Tibial artery (tissue), 4 donors: Measurements from ENCODE around the gene EAPP.
A peak's percentile ranks its signal among the peaks of the same experiment; 100 is the strongest.
"Not testable (repeated sequence)": the region's sequence is repeated elsewhere in the genome, so short reads cannot be mapped to it uniquely, and the experiment has no call there.

Experiments used
- DNase-seq, 2 donors: peaks; one replicate each; pipeline ENCODE4 v3.0.0-alpha.2; 2019
- H3K27ac ChIP-seq, 2 donors: fragments of 200-600 bp; sonication (generic) in 1 of 2; 1 replicate in 1 of 2; 2 replicates in 1 of 2; pipeline ENCODE4 v1.5.1; 2018 to 2019; ENCODE audit warnings: mild to moderate bottlenecking in 1 of 2
- H3K27me3 ChIP-seq, 2 donors: fragments of 200-600 bp; sonication (generic) in 1 of 2; one replicate each; pipeline versions ENCODE4 v1.5.1 to v1.6.0; 2016 to 2019
- H3K36me3 ChIP-seq, 3 donors: fragments of 200-600 bp; sonication (generic) in 2 of 3; one replicate each; pipeline ENCODE4 v1.5.1; 2016 to 2019; ENCODE audit warnings: mild to moderate bottlenecking in 2 of 3
- H3K4me1 ChIP-seq, 4 donors: fragments of 200-600 bp; sonication (generic) in 2 of 4; 1 replicate in 3 of 4; 2 replicates in 1 of 4; pipeline ENCODE4 v1.5.1; 2016 to 2019
- H3K4me3 ChIP-seq, 2 donors: fragments of 200-600 bp; sonication (generic) in 1 of 2; 1 replicate in 1 of 2; 2 replicates in 1 of 2; pipeline ENCODE4 v1.5.1; 2018 to 2019; ENCODE audit warnings: mild to moderate bottlenecking in 2 of 2
- H3K9me3 ChIP-seq, 3 donors: fragments of 200-600 bp; sonication (generic) in 1 of 3; one replicate each; pipeline ENCODE4 v1.5.1; 2016 to 2019
- intact Hi-C: fragments of 100-400 bp; cut with DNase I; formaldehyde crosslinking; loops from one replicate; pipeline ENCODE4 v1.15.0; 2023; ENCODE audit warnings: low total_unique reads
- TF ChIP-seq, protein P1 (sequence below), 2 experiments: fragments of 200-600 bp in 1 of 2; fragments of 450-650 bp in 1 of 2; IDR thresholded peaks; one replicate each; pipeline ENCODE4 v1.5.1; 2017 to 2019; ENCODE audit warnings: antibody characterized with exemption in 2 of 2, mild to moderate bottlenecking in 1 of 2, moderate library complexity in 1 of 2

Gene EAPP

DNA sequence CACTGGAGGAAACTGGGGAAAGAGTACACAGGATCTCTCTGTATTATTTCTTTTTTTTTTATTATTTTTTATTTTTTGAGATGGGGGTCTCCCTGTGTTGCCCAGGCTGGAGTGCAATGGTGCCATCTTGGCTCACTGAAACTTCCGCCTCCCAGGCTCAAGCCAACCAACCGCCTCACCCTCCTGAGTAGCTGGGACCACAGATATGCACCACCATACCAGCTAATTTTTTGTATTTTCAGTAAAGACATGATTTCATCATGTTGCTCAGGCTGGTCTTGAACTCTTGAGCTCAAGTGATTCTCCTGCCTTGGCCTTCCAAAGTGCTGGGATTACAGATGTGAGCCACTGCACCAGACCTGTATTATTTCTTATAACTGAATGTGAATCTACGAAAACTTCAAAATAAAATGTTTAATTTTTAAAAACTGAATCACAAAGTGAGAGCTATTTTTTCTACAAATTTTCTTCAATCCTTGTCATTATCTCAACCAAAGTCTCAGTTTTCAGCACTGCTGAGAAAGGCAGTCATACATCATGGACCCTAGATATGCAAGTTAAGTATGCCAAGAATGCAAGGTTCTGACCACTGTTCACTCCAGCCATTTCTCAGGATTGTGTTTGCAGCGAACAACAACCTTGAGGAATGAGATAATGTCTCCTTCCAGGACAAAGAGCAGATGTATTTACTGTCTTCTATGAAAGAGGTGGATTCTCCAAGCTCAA is 2.4 kb downstream of the EAPP start:
- intact Hi-C loops, result loop anchor here (10.0 kb wide), 3 partner anchors 72 to 338 kb away; partner anchors contain the start of genes BAZ1A and SPTSSA
- Histone ChIP-seq H3K36me3 (peaks cover 31 to 41% (median 32%) of the 10 kb centered on the region in 3 donors), H3K27ac (peak overlapping the region in 1 of 2 donors; percentile 96), H3K27me3 (no peaks in the 10 kb centered on the region), H3K9me3 (no peaks in the 10 kb centered on the region), H3K4me3 (peak overlapping the region in 1 of 2 donors; percentile 69), H3K4me1 (peaks cover 0 to 28% (median 18%) of the 10 kb centered on the region in 4 donors)
- TF ChIP-seq, protein P1, sequence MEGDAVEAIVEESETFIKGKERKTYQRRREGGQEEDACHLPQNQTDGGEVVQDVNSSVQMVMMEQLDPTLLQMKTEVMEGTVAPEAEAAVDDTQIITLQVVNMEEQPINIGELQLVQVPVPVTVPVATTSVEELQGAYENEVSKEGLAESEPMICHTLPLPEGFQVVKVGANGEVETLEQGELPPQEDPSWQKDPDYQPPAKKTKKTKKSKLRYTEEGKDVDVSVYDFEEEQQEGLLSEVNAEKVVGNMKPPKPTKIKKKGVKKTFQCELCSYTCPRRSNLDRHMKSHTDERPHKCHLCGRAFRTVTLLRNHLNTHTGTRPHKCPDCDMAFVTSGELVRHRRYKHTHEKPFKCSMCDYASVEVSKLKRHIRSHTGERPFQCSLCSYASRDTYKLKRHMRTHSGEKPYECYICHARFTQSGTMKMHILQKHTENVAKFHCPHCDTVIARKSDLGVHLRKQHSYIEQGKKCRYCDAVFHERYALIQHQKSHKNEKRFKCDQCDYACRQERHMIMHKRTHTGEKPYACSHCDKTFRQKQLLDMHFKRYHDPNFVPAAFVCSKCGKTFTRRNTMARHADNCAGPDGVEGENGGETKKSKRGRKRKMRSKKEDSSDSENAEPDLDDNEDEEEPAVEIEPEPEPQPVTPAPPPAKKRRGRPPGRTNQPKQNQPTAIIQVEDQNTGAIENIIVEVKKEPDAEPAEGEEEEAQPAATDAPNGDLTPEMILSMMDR (IDR thresholded peaks at IDR 0.05), result no peak
- no peak for DNase-seq

DNA sequence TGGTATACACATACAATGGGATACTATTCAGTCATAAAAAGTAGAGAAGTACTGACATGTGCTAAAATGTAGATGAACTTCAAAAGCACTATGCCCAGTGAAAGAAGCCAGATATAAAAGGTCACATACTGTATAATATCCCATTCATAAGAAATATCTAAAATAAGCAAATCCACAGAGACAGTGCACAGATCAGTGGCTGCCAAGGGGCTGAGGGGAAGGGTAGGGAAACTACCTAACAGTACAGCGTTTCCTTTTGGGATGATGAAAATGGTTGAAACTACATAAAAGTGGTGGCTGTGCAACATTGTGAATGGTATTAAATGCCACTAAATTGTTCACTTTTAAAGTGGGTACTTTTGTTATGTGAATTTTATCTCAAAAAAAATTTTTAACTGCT is 11.9 kb downstream of the EAPP start:
- intact Hi-C loops, result no loop called here

DNA sequence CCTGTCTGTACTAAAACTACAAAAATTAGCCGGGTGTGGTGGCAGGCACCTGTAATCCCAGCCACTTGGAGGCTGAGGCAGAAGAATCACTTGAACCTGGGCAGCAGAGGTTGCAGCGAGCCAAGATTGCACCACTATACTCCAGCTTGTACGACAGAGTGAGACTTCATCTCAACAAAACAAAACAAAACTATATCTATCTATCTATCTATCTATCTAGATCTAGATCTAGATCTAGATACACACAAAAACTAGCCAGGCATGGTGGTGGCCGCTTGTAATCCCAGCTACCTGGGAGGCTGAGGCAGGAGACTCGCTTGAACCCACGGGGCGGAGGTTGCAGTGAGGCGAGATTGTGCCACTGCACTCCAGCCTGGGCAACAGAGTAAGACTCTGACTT is 15.3 kb downstream of the EAPP start:
- H3K27ac ChIP-seq, H3K27me3 ChIP-seq, intact Hi-C loops, H3K4me3 ChIP-seq, H3K9me3 ChIP-seq, H3K4me1 ChIP-seq, DNase-seq: not testable (repeated sequence)
- peaks cover 96 to 100% (median 98%) of the 10 kb centered on the region in 3 donors for H3K36me3 ChIP-seq

More for the DNA sequence above, 11.9 kb downstream of the EAPP start:
- Histone ChIP-seq H3K4me1 (no peaks in the 10 kb centered on the region), H3K27me3 (no peaks in the 10 kb centered on the region), H3K4me3 (no peak overlapping the region), H3K27ac (no peak overlapping the region), H3K36me3 (peaks cover 92 to 98% (median 97%) of the 10 kb centered on the region in 3 donors), H3K9me3 (no peaks in the 10 kb centered on the region)
- TF ChIP-seq, protein P1 (IDR thresholded peaks at IDR 0.05), result no peak
- no peak for DNase-seq

DNA sequence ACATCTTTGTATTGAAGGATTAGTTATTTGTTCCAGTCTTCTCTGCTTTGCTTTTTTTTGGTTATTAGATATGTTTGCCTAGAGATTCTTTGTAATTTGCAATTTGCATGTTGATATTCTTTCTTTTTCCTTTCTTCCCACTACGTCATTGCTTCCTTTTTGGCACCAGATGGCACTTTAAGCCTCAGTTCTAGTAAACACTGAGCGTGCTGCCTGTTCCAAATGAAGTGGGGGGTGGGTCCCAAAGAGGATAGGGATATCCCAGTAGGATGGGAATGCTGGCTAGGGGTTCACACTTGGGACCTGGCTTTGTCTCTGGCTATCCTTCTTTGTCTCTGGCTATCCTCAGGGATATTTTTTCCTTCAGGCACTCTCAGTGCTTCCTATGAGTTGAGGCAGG is 17.0 kb downstream of the EAPP start:
- no peak for DNase-seq
- H3K4me3 ChIP-seq, result no peak overlapping the region
- no peak overlapping the region for H3K27ac ChIP-seq
- no peaks in the 10 kb centered on the region for H3K27me3 ChIP-seq
- no peaks in the 10 kb centered on the region for H3K9me3 ChIP-seq
- intact Hi-C loops, result no loop called here
- TF ChIP-seq, protein P1 (IDR thresholded peaks at IDR 0.05), result no peak
- peaks cover 93 to 100% (median 96%) of the 10 kb centered on the region in 3 donors for H3K36me3 ChIP-seq
- H3K4me1 ChIP-seq, result no peaks in the 10 kb centered on the region

DNA sequence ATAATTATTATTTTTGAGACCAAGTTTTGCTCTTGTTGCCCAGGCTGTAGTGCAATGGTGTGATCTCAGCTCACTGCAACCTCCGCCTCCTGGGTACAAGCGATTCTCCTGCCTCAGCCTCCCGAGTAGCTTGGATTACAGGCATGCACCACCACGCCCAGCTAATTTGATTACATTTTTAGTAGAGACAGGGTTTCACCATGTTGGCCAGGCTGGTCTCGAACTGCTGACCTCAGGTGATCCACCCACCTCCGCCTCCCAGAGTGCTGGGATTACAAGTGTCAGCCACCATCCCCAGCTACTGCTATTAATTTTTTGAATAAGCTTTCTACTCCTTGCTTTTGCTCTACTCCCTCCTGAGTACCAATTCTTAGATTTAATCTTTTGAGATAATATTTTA is 18.4 kb downstream of the EAPP start:
- H3K27me3 ChIP-seq, H3K4me1 ChIP-seq, intact Hi-C loops, H3K27ac ChIP-seq, H3K9me3 ChIP-seq, DNase-seq, H3K4me3 ChIP-seq: not testable (repeated sequence)
- H3K36me3 ChIP-seq, result peaks cover 81 to 100% (median 94%) of the 10 kb centered on the region in 3 donors

DNA sequence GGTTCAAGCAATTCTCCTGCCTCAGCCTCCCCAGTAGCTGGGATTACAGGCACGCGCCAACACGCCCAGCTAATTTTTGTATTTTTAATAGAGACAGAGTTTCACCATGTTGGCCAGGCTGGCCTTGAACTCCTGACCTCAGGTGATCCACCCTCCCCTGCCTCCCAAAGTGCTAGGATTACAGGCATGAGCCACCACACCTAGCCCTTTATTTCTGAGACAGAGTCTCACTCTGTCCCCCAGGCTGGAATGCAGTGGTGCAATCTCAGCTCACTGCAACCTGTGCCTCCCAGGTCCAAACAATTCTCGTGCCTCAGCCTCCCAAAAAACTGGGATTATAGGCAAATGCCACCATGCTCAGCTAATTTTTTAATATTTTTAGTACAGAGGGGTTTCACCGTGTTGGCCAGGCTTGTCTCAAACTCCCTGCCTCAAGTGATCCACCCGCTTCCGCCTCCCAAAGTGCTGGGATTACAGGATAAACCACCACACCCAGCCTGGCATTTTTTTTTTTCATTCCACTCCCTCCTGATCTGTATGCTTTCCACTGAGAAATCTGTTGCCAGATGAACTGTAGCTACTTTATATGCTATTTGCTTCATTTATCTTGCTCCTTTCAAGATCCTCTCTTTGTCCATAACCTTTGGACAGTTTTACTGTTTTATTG is 19.1 kb downstream of the EAPP start:
- H3K9me3 ChIP-seq, H3K27ac ChIP-seq, H3K27me3 ChIP-seq, intact Hi-C loops, H3K4me3 ChIP-seq, H3K4me1 ChIP-seq, DNase-seq: not testable (repeated sequence)
- peaks cover 81 to 100% (median 90%) of the 10 kb centered on the region in 3 donors for H3K36me3 ChIP-seq

DNA sequence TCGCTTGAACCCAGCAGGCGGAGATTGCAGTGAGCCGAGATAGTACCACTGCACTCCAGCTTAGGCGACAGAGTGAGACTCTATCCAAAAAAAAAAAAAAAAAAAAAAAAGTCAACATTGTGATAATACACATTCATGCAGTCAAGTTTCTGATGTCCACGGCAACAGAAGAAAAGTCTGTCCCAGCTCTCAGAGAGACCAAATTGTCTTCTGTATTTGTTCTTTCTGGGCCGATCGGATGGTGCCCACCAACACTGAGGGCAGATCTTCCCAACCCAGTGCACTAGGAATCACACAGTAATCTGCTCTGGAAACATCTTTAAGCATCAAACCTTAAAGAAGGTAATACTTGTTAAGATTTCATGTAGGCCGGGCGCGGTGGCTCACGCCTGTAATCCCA is 31.6 kb downstream of the EAPP start:
- no peak overlapping the region for H3K27ac ChIP-seq
- DNase-seq, result no peak

More for the DNA sequence above, 31.6 kb downstream of the EAPP start:
- peaks cover 0 to 4% (median 0%) of the 10 kb centered on the region in 3 donors for H3K36me3 ChIP-seq
- TF ChIP-seq, protein P1 (IDR thresholded peaks at IDR 0.05), result no peak
- H3K4me3 ChIP-seq, result no peak overlapping the region
- H3K4me1 ChIP-seq, result no peaks in the 10 kb centered on the region
- intact Hi-C loops, result no loop called here
- H3K27me3 ChIP-seq, result no peaks in the 10 kb centered on the region
- H3K9me3 ChIP-seq, result no peaks in the 10 kb centered on the region
